Naive thymus-derived CD8-positive, alpha-beta T cell (primary cell): ENCODE data around the gene SLC9A4. TPM values are rescaled to one million over a fixed set of nuclear protein-coding genes. Genes with fewer than 3 reads are reported as not detected.
A peak's percentile ranks its signal among the peaks of the same experiment; 100 is the strongest.
"Not testable (repeated sequence)": the region's sequence is repeated elsewhere in the genome, so short reads cannot be mapped to it uniquely, and the experiment has no call there.

Experiments used
- ATAC-seq, 2 donors: fragments of 150-1000 bp; cut with Tn5 transposase in 1 of 2; sonication (Bioruptor Pico), chemical (Tn5 transposase) in 1 of 2; 1 replicate in 1 of 2; 2 replicates in 1 of 2; pipeline ENCODE4 v1.10.0; 2021; ENCODE audit warnings: mild to moderate bottlenecking in 2 of 2, moderate library complexity in 2 of 2
- POLR2A ChIA-PET: fragments of 350-600 bp; sonication (Branson Sonifier 250); formaldehyde crosslinking; loops from one replicate; lab custom pipeline; 2021; ENCODE audit warnings: antibody characterized with exemption; lab: Charles Lee
- DNase-seq, 10 donors: peaks; one replicate each; pipeline versions ENCODE4 v3.0.0 to v3.0.0-alpha.2; 2020 to 2022
- H3K27ac Mint-ChIP-seq, 10 donors: one replicate each; pipeline ENCODE4 v1.8.0; 2020 to 2022; ENCODE audit warnings: mild to moderate bottlenecking in 10 of 10, mixed read lengths in 10 of 10, moderate library complexity in 4 of 10, inconsistent platforms in 1 of 10
- H3K27me3 Mint-ChIP-seq, 5 donors: one replicate each; pipeline ENCODE4 v1.8.0; 2021 to 2022; ENCODE audit warnings: mixed read lengths in 5 of 5
- H3K36me3 Mint-ChIP-seq, 3 donors: one replicate each; pipeline ENCODE4 v1.8.0; 2020 to 2022; ENCODE audit warnings: mixed read lengths in 3 of 3, mild to moderate bottlenecking in 2 of 3, inconsistent platforms in 1 of 3
- H3K4me1 Mint-ChIP-seq, 4 donors: one replicate each; pipeline ENCODE4 v1.8.0; 2021 to 2022; ENCODE audit warnings: mixed read lengths in 4 of 4
- H3K4me3 Mint-ChIP-seq, 10 donors: one replicate each; pipeline ENCODE4 v1.8.0; 2020 to 2022; ENCODE audit warnings: mild to moderate bottlenecking in 10 of 10, mixed read lengths in 10 of 10, moderate library complexity in 6 of 10, inconsistent platforms in 1 of 10
- H3K9me3 Mint-ChIP-seq, 9 donors: one replicate each; pipeline ENCODE4 v1.8.0; 2020 to 2022; ENCODE audit warnings: mixed read lengths in 9 of 9, mild to moderate bottlenecking in 3 of 9, inconsistent platforms in 1 of 9, moderate library complexity in 1 of 9
- polyA plus RNA-seq, 3 donors: library from polyadenylated mRNA; unstranded; fragments of 300-500 nt; fragmentation: Illumina TruSeq; gene quantifications; one replicate each; pipeline ENCODE4 v1.2.3, GENCODE V29; 2021
- total RNA-seq, 8 experiments: library from RNA in 2 of 8; stranded (reverse) in 2 of 8; gene quantifications; one replicate each; pipeline ENCODE4 v1.2.3 and lab custom pipeline; 2021 to 2026

The SLC9A4 gene
- total and polyA plus RNA-seq, 5 experiments from 2014 or later: not detected

- POLR2A ChIA-PET: no interaction called here
- Mint-ChIP-seq H3K4me3 (no peak overlapping the region), H3K27ac (no peak overlapping the region), H3K4me1 (no peaks in the 10 kb centered on the region), H3K9me3 (peaks cover 0 to 3% (median 0%) of the 10 kb centered on the region in 9 donors), H3K36me3 (peaks cover 0 to 5% (median 2%) of the 10 kb centered on the region in 3 donors), H3K27me3 (peaks cover 7 to 20% (median 9%) of the 10 kb centered on the region in 5 donors)
- ATAC-seq (no peak), DNase-seq (no peak)
These were observed 65.5 kb downstream of the SLC9A4 start for GRCh38 chr2:102538491-102538890.

GRCh38 chr2:102540882-102541281 is 67.9 kb downstream of the SLC9A4 start:
- peaks cover 0 to 3% (median 0%) of the 10 kb centered on the region in 3 donors for H3K36me3 Mint-ChIP-seq

GRCh38 chr2:102544182-102544581 is 71.2 kb downstream of the SLC9A4 start:
- H3K36me3 Mint-ChIP-seq: peaks cover 0 to 24% (median 0%) of the 10 kb centered on the region in 3 donors
- H3K9me3 Mint-ChIP-seq: peaks cover 0 to 22% (median 14%) of the 10 kb centered on the region in 9 donors
- no peak for DNase-seq
- no peaks in the 10 kb centered on the region for H3K4me1 Mint-ChIP-seq
- POLR2A ChIA-PET: interaction anchor here (0.6 kb wide), 1 partner anchor 54 kb away, joined by 3 read pairs; no protein-coding TSS in a partner anchor
- no peak overlapping the region for H3K27ac Mint-ChIP-seq
- peaks cover 8 to 15% (median 10%) of the 10 kb centered on the region in 5 donors for H3K27me3 Mint-ChIP-seq
- no peak overlapping the region for H3K4me3 Mint-ChIP-seq
- no peak for ATAC-seq

More at GRCh38 chr2:102540882-102541281, 67.9 kb downstream of the SLC9A4 start:
- peaks cover 4 to 14% (median 8%) of the 10 kb centered on the region in 5 donors for H3K27me3 Mint-ChIP-seq
- DNase-seq (no peak), ATAC-seq (no peak)
- H3K4me3 Mint-ChIP-seq: no peak overlapping the region
- no peaks in the 10 kb centered on the region for H3K4me1 Mint-ChIP-seq
- H3K9me3 Mint-ChIP-seq: peaks cover 0 to 2% (median 0%) of the 10 kb centered on the region in 9 donors
- POLR2A ChIA-PET: no interaction called here
- no peak overlapping the region for H3K27ac Mint-ChIP-seq

GRCh38 chr2:102547462-102547861 is 74.4 kb downstream of the SLC9A4 start:
- H3K36me3 Mint-ChIP-seq: peaks cover 0 to 39% (median 5%) of the 10 kb centered on the region in 3 donors
- DNase-seq: no peak
- peaks cover under 1 to 11% (median 8%) of the 10 kb centered on the region in 5 donors for H3K27me3 Mint-ChIP-seq
- POLR2A ChIA-PET: no interaction called here
- no peak overlapping the region for H3K27ac Mint-ChIP-seq
- no peak for ATAC-seq
- H3K4me1 Mint-ChIP-seq: no peaks in the 10 kb centered on the region
- H3K4me3 Mint-ChIP-seq: no peak overlapping the region
- H3K9me3 Mint-ChIP-seq: peaks cover 13 to 49% (median 31%) of the 10 kb centered on the region in 9 donors

GRCh38 chr2:102549027-102549426 is 76.0 kb downstream of the SLC9A4 start:
- DNase-seq: no peak
- H3K4me3 Mint-ChIP-seq: no peak overlapping the region
- H3K27me3 Mint-ChIP-seq: peaks cover 0 to 10% (median 7%) of the 10 kb centered on the region in 5 donors
- no peak overlapping the region for H3K27ac Mint-ChIP-seq
- POLR2A ChIA-PET: no interaction called here
- H3K4me1 Mint-ChIP-seq: no peaks in the 10 kb centered on the region
- H3K36me3 Mint-ChIP-seq: peaks cover 0 to 39% (median 5%) of the 10 kb centered on the region in 3 donors
- no peak for ATAC-seq
- H3K9me3 Mint-ChIP-seq: peaks cover 13 to 49% (median 31%) of the 10 kb centered on the region in 9 donors

GRCh38 chr2:102550151-102550550 is 77.1 kb downstream of the SLC9A4 start:
- POLR2A ChIA-PET: no interaction called here
- Mint-ChIP-seq H3K4me3 (no peak overlapping the region), H3K27me3 (peaks cover 0 to 10% (median 3%) of the 10 kb centered on the region in 5 donors), H3K36me3 (peaks cover 0 to 39% (median 5%) of the 10 kb centered on the region in 3 donors), H3K4me1 (no peaks in the 10 kb centered on the region), H3K27ac (no peak overlapping the region), H3K9me3 (peaks cover 13 to 49% (median 31%) of the 10 kb centered on the region in 9 donors)
- no peak for ATAC-seq
- no peak for DNase-seq

GRCh38 chr2:102551329-102552096 is 78.5 kb downstream of the SLC9A4 start:
- peaks cover 0 to 34% (median 5%) of the 10 kb centered on the region in 3 donors for H3K36me3 Mint-ChIP-seq
- POLR2A ChIA-PET: no interaction called here
- H3K4me1 Mint-ChIP-seq: no peaks in the 10 kb centered on the region
- H3K4me3 Mint-ChIP-seq: no peak overlapping the region
- DNase-seq: no peak
- H3K27me3 Mint-ChIP-seq: peaks cover 0 to 10% (median 3%) of the 10 kb centered on the region in 5 donors
- H3K27ac Mint-ChIP-seq: no peak overlapping the region
- H3K9me3 Mint-ChIP-seq: peaks cover 11 to 49% (median 31%) of the 10 kb centered on the region in 9 donors
- ATAC-seq: no peak

GRCh38 chr2:102553601-102554000 is 80.6 kb downstream of the SLC9A4 start:
- POLR2A ChIA-PET: no interaction called here
- peaks cover 0 to 21% (median 5%) of the 10 kb centered on the region in 3 donors for H3K36me3 Mint-ChIP-seq
- ATAC-seq (no peak), DNase-seq (no peak)
- H3K27me3 Mint-ChIP-seq: peaks cover 0 to 4% (median 2%) of the 10 kb centered on the region in 5 donors
- H3K27ac Mint-ChIP-seq: no peak overlapping the region
- H3K9me3 Mint-ChIP-seq: peaks cover 5 to 33% (median 21%) of the 10 kb centered on the region in 9 donors
- no peak overlapping the region for H3K4me3 Mint-ChIP-seq
- H3K4me1 Mint-ChIP-seq: no peaks in the 10 kb centered on the region

- POLR2A ChIA-PET: no interaction called here
- DNase-seq: no peak
- Mint-ChIP-seq H3K4me3 (no peak overlapping the region), H3K4me1 (no peaks in the 10 kb centered on the region), H3K36me3 (no peaks in the 10 kb centered on the region), H3K27me3 (peaks cover 0 to 3% (median under 1%) of the 10 kb centered on the region in 5 donors), H3K27ac (no peak overlapping the region), H3K9me3 (peaks cover 0 to under 1% (median 0%) of the 10 kb centered on the region in 9 donors)
- ATAC-seq: no peak
These were observed 85.4 kb downstream of the SLC9A4 start for GRCh38 chr2:102558463-102558862.

GRCh38 chr2:102562542-102562941 is 89.5 kb downstream of the SLC9A4 start:
- DNase-seq, H3K27me3 Mint-ChIP-seq, H3K4me1 Mint-ChIP-seq, POLR2A ChIA-PET, H3K4me3 Mint-ChIP-seq, ATAC-seq: not testable (repeated sequence)
- Mint-ChIP-seq H3K36me3 (peaks cover 0 to 14% (median 0%) of the 10 kb centered on the region in 3 donors), H3K9me3 (peaks cover 0 to 19% (median 5%) of the 10 kb centered on the region in 9 donors), H3K27ac (peak overlapping the region in 1 of 10 donors; percentile 45)

- no peak for ATAC-seq
- POLR2A ChIA-PET: no interaction called here
- peaks cover 10 to 58% (median 25%) of the 10 kb centered on the region in 9 donors for H3K9me3 Mint-ChIP-seq
- peaks cover 0 to 23% (median 0%) of the 10 kb centered on the region in 3 donors for H3K36me3 Mint-ChIP-seq
- H3K27me3 Mint-ChIP-seq: peaks cover 0 to 21% (median 9%) of the 10 kb centered on the region in 5 donors
- DNase-seq: no peak
- no peak overlapping the region for H3K27ac Mint-ChIP-seq
- no peaks in the 10 kb centered on the region for H3K4me1 Mint-ChIP-seq
- H3K4me3 Mint-ChIP-seq: no peak overlapping the region
These were observed 102.9 kb downstream of the SLC9A4 start for GRCh38 chr2:102575888-102576287.

GRCh38 chr2:102578376-102578775 is 105.3 kb downstream of the SLC9A4 start:
- ATAC-seq: no peak
- Mint-ChIP-seq H3K4me1 (peaks cover 0 to 7% (median 2%) of the 10 kb centered on the region in 4 donors), H3K4me3 (no peak overlapping the region), H3K27ac (no peak overlapping the region), H3K27me3 (peaks cover 0 to 24% (median 10%) of the 10 kb centered on the region in 5 donors), H3K36me3 (peaks cover 0 to 22% (median 0%) of the 10 kb centered on the region in 3 donors), H3K9me3 (peaks cover 10 to 48% (median 22%) of the 10 kb centered on the region in 9 donors)
- DNase-seq: no peak
- POLR2A ChIA-PET: no interaction called here

GRCh38 chr2:102581911-102582310 is 108.9 kb downstream of the SLC9A4 start:
- peaks cover 6 to 32% (median 17%) of the 10 kb centered on the region in 9 donors for H3K9me3 Mint-ChIP-seq
- POLR2A ChIA-PET: no interaction called here

More at GRCh38 chr2:102581911-102582310, 108.9 kb downstream of the SLC9A4 start:
- Mint-ChIP-seq H3K36me3 (peaks cover 0 to 14% (median 0%) of the 10 kb centered on the region in 3 donors), H3K4me1 (peaks cover 0 to 7% (median 3%) of the 10 kb centered on the region in 4 donors), H3K27me3 (peaks cover 0 to 13% (median 6%) of the 10 kb centered on the region in 5 donors), H3K27ac (no peak overlapping the region), H3K4me3 (peak overlapping the region in 6 of 10 donors; percentile 14 to 51 (median 31))
- no peak for DNase-seq
- ATAC-seq: no peak
